NOMO-1 treated with dmso at 0.1 percent for 144 hours (cell line): Measurements from ENCODE around the gene MINAR1.

ENCODE experiments used
- DNase-seq: peaks from one replicate; lab custom pipeline; 2025; ENCODE audit not compliant: unreplicated experiment; lab: John Stamatoyannopoulos, UW

Gene MINAR1

GRCh38 chr15:79463781-79464270 lies 31.7 kb downstream of the MINAR1 start:
- no peak for DNase-seq

GRCh38 chr15:79466488-79466887 lies 34.4 kb downstream of the MINAR1 start:
- no peak for DNase-seq

GRCh38 chr15:79467865-79468586 lies 35.9 kb downstream of the MINAR1 start:
- DNase-seq: no peak

DNA sequence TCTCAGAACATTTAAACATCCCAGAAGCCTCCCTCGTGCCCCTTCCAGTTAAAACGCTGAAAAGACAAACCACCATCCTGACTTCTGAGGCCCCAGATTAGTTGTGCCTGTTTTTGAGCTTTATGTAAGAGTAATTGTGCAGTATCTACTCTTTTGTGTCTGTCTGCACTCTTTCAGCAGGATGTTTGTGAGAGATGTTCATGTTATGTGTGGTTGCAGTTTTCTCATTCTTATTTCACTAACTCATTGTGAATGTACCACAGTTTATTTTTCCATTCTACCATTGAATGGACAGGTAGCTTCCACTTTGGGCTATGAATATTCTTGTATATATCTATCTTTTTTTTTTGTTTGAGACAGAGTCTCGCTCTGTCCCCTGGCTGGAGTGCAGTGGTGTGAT lies 40.3 kb downstream of the MINAR1 start:
- no peak for DNase-seq

- DNase-seq: no peak
Observed at GRCh38 chr15:79474252-79474651, 42.1 kb downstream of the MINAR1 start.

DNA sequence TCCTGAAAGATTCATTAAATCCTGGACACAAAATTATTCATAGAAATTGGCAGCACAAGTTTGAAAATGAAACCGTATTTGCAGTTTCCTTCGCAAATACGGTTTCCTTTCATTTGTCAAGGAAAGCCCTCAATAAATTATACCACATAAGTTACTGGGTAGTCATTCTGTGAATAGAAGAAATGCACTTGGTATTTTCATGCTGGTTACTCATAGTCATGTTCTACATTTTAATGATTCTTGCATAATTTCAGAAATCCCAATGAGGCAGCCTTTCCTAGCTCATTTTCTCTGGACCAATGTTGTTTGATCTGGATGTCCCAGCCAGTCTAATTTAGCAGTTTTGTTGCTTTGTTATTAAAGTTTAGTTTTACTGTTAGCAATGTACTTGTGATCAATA lies 43.2 kb downstream of the MINAR1 start:
- no peak for DNase-seq

DNA sequence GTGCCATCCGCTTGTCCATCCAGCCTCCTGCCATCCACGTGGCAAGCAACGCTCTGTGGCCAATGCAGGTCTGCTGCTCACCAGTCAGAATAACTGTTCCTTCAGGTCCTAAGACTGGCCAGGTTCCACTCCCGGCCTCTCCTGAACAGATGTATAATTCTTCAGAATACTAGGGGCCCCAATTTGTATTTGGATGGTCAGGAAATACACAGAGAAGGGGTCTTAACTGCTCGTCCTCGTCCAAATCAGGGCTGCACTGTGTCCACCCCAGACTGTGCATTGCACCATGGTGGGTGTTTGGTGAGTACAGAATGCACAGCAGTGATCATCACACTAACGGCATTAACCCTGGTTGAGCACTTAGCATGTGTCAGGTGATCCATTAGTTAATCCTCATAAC lies 46.0 kb downstream of the MINAR1 start:
- no peak for DNase-seq

- DNase-seq: no peak
Observed at GRCh38 chr15:79479616-79480015, 47.5 kb downstream of the MINAR1 start.

GRCh38 chr15:79481793-79482192 lies 49.7 kb downstream of the MINAR1 start:
- DNase-seq: no peak
